Keratinocyte (primary cell): ENCODE data around the gene SULT1A3. TPM values are rescaled to one million over a fixed set of nuclear protein-coding genes. Genes with fewer than 3 reads are reported as not detected.
A peak's percentile ranks its signal among the peaks of the same experiment; 100 is the strongest.

ENCODE experiments used
- DNase-seq: peaks from one replicate; pipeline ENCODE4 v3.0.0-alpha.2; 2011; ENCODE audit warnings: low read depth, missing footprints, low spot score
- FAIRE-seq: peaks from 2 replicates; lab custom pipeline; 2011; peaks lifted over from hg19 to GRCh38; lab: Jason Lieb, UNC
- H2AFZ ChIP-seq: 2 replicates; pipeline ENCODE4 v1.6.0; 2012; ENCODE audit warnings: low read length, control low read depth, inconsistent platforms; ENCODE audit not compliant: control insufficient read depth
- H3K27ac ChIP-seq: 2 replicates; pipeline ENCODE4 v1.5.1; 2011; ENCODE audit warnings: low read length; ENCODE audit not compliant: control insufficient read depth, insufficient read depth
- H3K27me3 ChIP-seq: 3 replicates; pipeline ENCODE4 v1.6.0; 2011; ENCODE audit warnings: low read length; ENCODE audit not compliant: control insufficient read depth, insufficient read depth; ENCODE audit errors: extremely low read depth
- H3K36me3 ChIP-seq, 2 experiments: 2 replicates in 1 of 2; 3 replicates in 1 of 2; pipeline ENCODE4 v1.5.1; 2011; ENCODE audit warnings: low read length in 2 of 2, mild to moderate bottlenecking in 1 of 2; ENCODE audit not compliant: control insufficient read depth in 2 of 2, insufficient read depth in 2 of 2; ENCODE audit errors: extremely low read depth in 1 of 2
- H3K4me1 ChIP-seq: 3 replicates; pipeline ENCODE4 v1.5.1; 2011; ENCODE audit warnings: low read length; ENCODE audit not compliant: control insufficient read depth, insufficient read depth; ENCODE audit errors: extremely low read depth
- H3K4me2 ChIP-seq: 3 replicates; pipeline ENCODE4 v1.6.0; 2011; ENCODE audit warnings: low read depth, low read length; ENCODE audit not compliant: control insufficient read depth, insufficient read depth; ENCODE audit errors: extremely low read depth
- H3K4me3 ChIP-seq, 3 experiments: fragments of 200-600 bp in 1 of 3; sonication (generic) in 1 of 3; 2 replicates in 2 of 3; 3 replicates in 1 of 3; pipeline ENCODE4 v1.5.1; 2011 to 2016; ENCODE audit warnings: low read length in 3 of 3, mild to moderate bottlenecking in 3 of 3, control low read depth in 2 of 3, inconsistent platforms in 1 of 3, low read depth in 1 of 3, mixed read lengths in 1 of 3, mixed run types in 1 of 3, moderate library complexity in 1 of 3; ENCODE audit not compliant: control insufficient read depth in 2 of 3, insufficient read depth in 2 of 3; ENCODE audit errors: extremely low read depth in 1 of 3
- H3K79me2 ChIP-seq: 2 replicates; pipeline ENCODE4 v1.6.0; 2012; ENCODE audit warnings: low read length; ENCODE audit not compliant: control insufficient read depth, insufficient read depth
- H3K9ac ChIP-seq: 3 replicates; pipeline ENCODE4 v1.6.0; 2011; ENCODE audit warnings: low read length; ENCODE audit not compliant: control insufficient read depth, insufficient read depth; ENCODE audit errors: extremely low read depth
- H3K9me1 ChIP-seq: 3 replicates; pipeline ENCODE4 v1.6.0; 2011; ENCODE audit warnings: low read length; ENCODE audit not compliant: control insufficient read depth, insufficient read depth; ENCODE audit errors: extremely low read depth
- H3K9me3 ChIP-seq: 2 replicates; pipeline ENCODE4 v1.5.1; 2012; ENCODE audit warnings: low read depth, low read length; ENCODE audit not compliant: control insufficient read depth
- H4K20me1 ChIP-seq: 3 replicates; pipeline ENCODE4 v1.6.0; 2011; ENCODE audit warnings: low read length; ENCODE audit not compliant: control insufficient read depth, insufficient read depth; ENCODE audit errors: extremely low read depth
- CTCF ChIP-seq, 3 experiments: IDR thresholded peaks in 1 of 3; conservative IDR thresholded peaks in 1 of 3; optimal IDR thresholded peaks in 1 of 3; 2 replicates in 2 of 3; 3 replicates in 1 of 3; pipeline versions ENCODE3 to v1.5.1; 2011; ENCODE audit warnings: low read length in 3 of 3, mild to moderate bottlenecking in 3 of 3, moderate library complexity in 2 of 3, control low read depth in 1 of 3, inconsistent platforms in 1 of 3; ENCODE audit not compliant: insufficient read depth in 2 of 3; ENCODE audit errors: extremely low read depth in 1 of 3
- EZH2 ChIP-seq: IDR thresholded peaks from one replicate; pipeline ENCODE4 v1.6.1; 2012; ENCODE audit warnings: inconsistent platforms, mild to moderate bottlenecking, low read length, moderate library complexity
- dilution Hi-C: fragments of 300-500 bp; cut with MboI; formaldehyde crosslinking; loops from one replicate; pipeline ENCODE4 v1.7.0; 2020; ENCODE audit warnings: low sequenced_read_pairs; ENCODE audit not compliant: extremely low pct_ligation_motif_present
- polyA plus RNA-seq, 5 experiments: library from polyadenylated mRNA; depleted of rRNA in 3 of 5; stranded (reverse) in 3 of 5; stranded (forward) in 1 of 5; unstranded in 1 of 5; fragments of >200 nt; gene quantifications; 1 replicate in 1 of 5; 2 replicates in 3 of 5; 3 replicates in 1 of 5; pipeline versions ENCODE4 v1.2.1 to v1.2.3, GENCODE V29; 2011 to 2012; ENCODE audit warnings: missing spikeins in 2 of 5, low read depth in 1 of 5, low replicate concordance in 1 of 5

SULT1A3 gene
- polyA plus RNA-seq, 1 donor (not counting 4 experiments of a cell fraction or from before 2014, with no cell fraction given), result 8.0 TPM

- Histone ChIP-seq H3K79me2 (no peaks in the 10 kb centered on the region), H3K27me3 (no peaks in the 10 kb centered on the region), H3K4me2 (no peak overlapping the region), H2AFZ (peak overlapping the region; percentile 8), H3K4me1 (peaks cover 3% of the 10 kb centered on the region), H3K36me3 (no peaks in the 10 kb centered on the region), H3K9me1 (no peaks in the 10 kb centered on the region), H3K4me3 (no peak overlapping the region), H3K27ac (no peak overlapping the region), H3K9ac (no peak overlapping the region), H4K20me1 (no peaks in the 10 kb centered on the region), H3K9me3 (no peaks in the 10 kb centered on the region)
- dilution Hi-C loops, result no loop called here
- DNase-seq (peak; percentile 11), FAIRE-seq (no peak)
- TF ChIP-seq CTCF (optimal IDR thresholded peaks at IDR 0.05 in 1 of 3, IDR thresholded peaks at IDR 0.05 in 1 of 3, conservative IDR thresholded peaks at IDR 0.05 in 1 of 3; ENCODE audit: extremely low read depth in 1 of 3, insufficient read depth in 2 of 3, low read length in 3 of 3) (peak; percentile 79 to 93 (median 91)), EZH2 (no peak)
These were observed 12.1 kb upstream of the SULT1A3 start for GRCh38 chr16:30186782-30187555.

GRCh38 chr16:30187556-30187865 lies 11.5 kb upstream of the SULT1A3 start:
- DNase-seq (no peak), FAIRE-seq (no peak)
- H4K20me1 ChIP-seq, result no peaks in the 10 kb centered on the region
- H3K9me3 ChIP-seq, result no peaks in the 10 kb centered on the region
- H3K4me3 ChIP-seq, result no peak overlapping the region
- dilution Hi-C loops, result no loop called here
- H3K9ac ChIP-seq, result no peak overlapping the region
- no peak overlapping the region for H2AFZ ChIP-seq
- no peaks in the 10 kb centered on the region for H3K36me3 ChIP-seq
- H3K27me3 ChIP-seq, result no peaks in the 10 kb centered on the region
- no peak overlapping the region for H3K27ac ChIP-seq
- H3K4me2 ChIP-seq, result no peak overlapping the region
- H3K79me2 ChIP-seq, result no peaks in the 10 kb centered on the region
- TF ChIP-seq CTCF (optimal IDR thresholded peaks at IDR 0.05 in 1 of 3, IDR thresholded peaks at IDR 0.05 in 1 of 3, conservative IDR thresholded peaks at IDR 0.05 in 1 of 3; ENCODE audit: extremely low read depth in 1 of 3, insufficient read depth in 2 of 3, low read length in 3 of 3), result no peak
- TF ChIP-seq EZH2, result no peak
- H3K4me1 ChIP-seq, result peaks cover 3% of the 10 kb centered on the region
- no peaks in the 10 kb centered on the region for H3K9me1 ChIP-seq
